Keratinocyte (primary cell): ENCODE data around the gene KLF7. TPM values are rescaled to one million over a fixed set of nuclear protein-coding genes. Genes with fewer than 3 reads are reported as not detected.

Source experiments
- DNase-seq: peaks from one replicate; pipeline ENCODE4 v3.0.0-alpha.2; 2011; ENCODE audit warnings: low read depth, missing footprints, low spot score
- FAIRE-seq: peaks from 2 replicates; lab custom pipeline; 2011; peaks lifted over from hg19 to GRCh38; lab: Jason Lieb, UNC
- H2AFZ ChIP-seq: 2 replicates; pipeline ENCODE4 v1.6.0; 2012; ENCODE audit warnings: low read length, control low read depth, inconsistent platforms; ENCODE audit not compliant: control insufficient read depth
- H3K27ac ChIP-seq: 2 replicates; pipeline ENCODE4 v1.5.1; 2011; ENCODE audit warnings: low read length; ENCODE audit not compliant: control insufficient read depth, insufficient read depth
- H3K27me3 ChIP-seq: 3 replicates; pipeline ENCODE4 v1.6.0; 2011; ENCODE audit warnings: low read length; ENCODE audit not compliant: control insufficient read depth, insufficient read depth; ENCODE audit errors: extremely low read depth
- H3K36me3 ChIP-seq, 2 experiments: 2 replicates in 1 of 2; 3 replicates in 1 of 2; pipeline ENCODE4 v1.5.1; 2011; ENCODE audit warnings: low read length in 2 of 2, mild to moderate bottlenecking in 1 of 2; ENCODE audit not compliant: control insufficient read depth in 2 of 2, insufficient read depth in 2 of 2; ENCODE audit errors: extremely low read depth in 1 of 2
- H3K4me1 ChIP-seq: 3 replicates; pipeline ENCODE4 v1.5.1; 2011; ENCODE audit warnings: low read length; ENCODE audit not compliant: control insufficient read depth, insufficient read depth; ENCODE audit errors: extremely low read depth
- H3K4me2 ChIP-seq: 3 replicates; pipeline ENCODE4 v1.6.0; 2011; ENCODE audit warnings: low read depth, low read length; ENCODE audit not compliant: control insufficient read depth, insufficient read depth; ENCODE audit errors: extremely low read depth
- H3K4me3 ChIP-seq, 3 experiments: fragments of 200-600 bp in 1 of 3; sonication (generic) in 1 of 3; 2 replicates in 2 of 3; 3 replicates in 1 of 3; pipeline ENCODE4 v1.5.1; 2011 to 2016; ENCODE audit warnings: low read length in 3 of 3, mild to moderate bottlenecking in 3 of 3, control low read depth in 2 of 3, inconsistent platforms in 1 of 3, low read depth in 1 of 3, mixed read lengths in 1 of 3, mixed run types in 1 of 3, moderate library complexity in 1 of 3; ENCODE audit not compliant: control insufficient read depth in 2 of 3, insufficient read depth in 2 of 3; ENCODE audit errors: extremely low read depth in 1 of 3
- H3K79me2 ChIP-seq: 2 replicates; pipeline ENCODE4 v1.6.0; 2012; ENCODE audit warnings: low read length; ENCODE audit not compliant: control insufficient read depth, insufficient read depth
- H3K9ac ChIP-seq: 3 replicates; pipeline ENCODE4 v1.6.0; 2011; ENCODE audit warnings: low read length; ENCODE audit not compliant: control insufficient read depth, insufficient read depth; ENCODE audit errors: extremely low read depth
- H3K9me1 ChIP-seq: 3 replicates; pipeline ENCODE4 v1.6.0; 2011; ENCODE audit warnings: low read length; ENCODE audit not compliant: control insufficient read depth, insufficient read depth; ENCODE audit errors: extremely low read depth
- H3K9me3 ChIP-seq: 2 replicates; pipeline ENCODE4 v1.5.1; 2012; ENCODE audit warnings: low read depth, low read length; ENCODE audit not compliant: control insufficient read depth
- H4K20me1 ChIP-seq: 3 replicates; pipeline ENCODE4 v1.6.0; 2011; ENCODE audit warnings: low read length; ENCODE audit not compliant: control insufficient read depth, insufficient read depth; ENCODE audit errors: extremely low read depth
- EZH2 ChIP-seq: IDR thresholded peaks from one replicate; pipeline ENCODE4 v1.6.1; 2012; ENCODE audit warnings: inconsistent platforms, mild to moderate bottlenecking, low read length, moderate library complexity
- dilution Hi-C: fragments of 300-500 bp; cut with MboI; formaldehyde crosslinking; loops from one replicate; pipeline ENCODE4 v1.7.0; 2020; ENCODE audit warnings: low sequenced_read_pairs; ENCODE audit not compliant: extremely low pct_ligation_motif_present
- polyA plus RNA-seq, 5 experiments: library from polyadenylated mRNA; depleted of rRNA in 3 of 5; stranded (reverse) in 3 of 5; stranded (forward) in 1 of 5; unstranded in 1 of 5; fragments of >200 nt; gene quantifications; 1 replicate in 1 of 5; 2 replicates in 3 of 5; 3 replicates in 1 of 5; pipeline versions ENCODE4 v1.2.1 to v1.2.3, GENCODE V29; 2011 to 2012; ENCODE audit warnings: missing spikeins in 2 of 5, low read depth in 1 of 5, low replicate concordance in 1 of 5
- TF ChIP-seq, protein P1 (sequence below), 3 experiments: IDR thresholded peaks in 1 of 3; conservative IDR thresholded peaks in 1 of 3; optimal IDR thresholded peaks in 1 of 3; 2 replicates in 2 of 3; 3 replicates in 1 of 3; pipeline versions ENCODE3 to v1.5.1; 2011; ENCODE audit warnings: low read length in 3 of 3, mild to moderate bottlenecking in 3 of 3, moderate library complexity in 2 of 3, control low read depth in 1 of 3, inconsistent platforms in 1 of 3; ENCODE audit not compliant: insufficient read depth in 2 of 3; ENCODE audit errors: extremely low read depth in 1 of 3

KLF7 gene
- polyA plus RNA-seq, 1 donor (not counting 4 experiments of a cell fraction or from before 2014, with no cell fraction given): 44.7 TPM

DNA sequence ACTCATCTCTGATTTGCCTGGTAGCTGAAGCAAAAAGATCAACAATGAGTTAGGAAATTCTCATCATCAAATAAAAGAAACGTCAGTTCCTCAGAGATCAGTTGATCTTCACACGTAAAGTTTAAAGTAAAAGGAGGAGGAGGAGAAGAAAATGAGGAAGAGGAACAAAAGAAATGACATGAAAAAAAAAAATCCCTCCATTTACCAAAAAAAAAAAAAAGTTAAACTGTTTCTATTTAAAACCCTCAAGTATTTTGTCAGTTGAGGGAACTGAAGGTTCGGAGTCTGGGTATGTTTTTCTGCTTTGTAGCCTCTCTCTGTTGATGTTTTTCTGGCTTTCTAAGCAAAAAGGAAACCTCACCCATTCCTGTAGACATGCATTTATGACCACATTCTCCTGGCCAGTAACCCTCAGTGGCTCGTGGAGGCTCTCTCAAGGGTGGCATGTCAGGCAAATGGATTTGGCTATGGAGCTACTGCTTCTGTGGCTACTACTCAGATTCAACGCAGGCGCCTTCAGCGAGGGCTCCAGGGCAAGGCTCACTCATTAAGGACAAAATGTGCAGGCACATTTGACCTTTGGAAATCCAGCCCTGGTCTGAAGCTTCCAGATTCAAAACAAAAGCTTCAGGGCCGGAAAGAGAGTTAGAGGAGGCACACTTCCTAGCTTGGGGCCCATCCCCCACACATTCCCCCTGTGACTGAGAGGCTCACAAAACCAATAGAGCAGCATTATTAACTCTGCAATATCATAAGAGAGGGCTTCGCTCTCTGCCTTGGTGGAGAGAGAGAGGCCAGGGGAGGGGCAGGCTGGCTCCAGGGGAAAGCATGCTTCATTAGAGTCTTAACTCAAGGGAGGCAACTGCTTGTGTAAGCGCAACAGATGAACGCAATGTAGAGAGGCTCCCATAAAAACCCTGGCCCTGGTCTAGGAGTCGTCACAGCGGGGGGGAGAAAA lies 22.3 kb downstream of the KLF7 start:
- no peak overlapping the region for H3K9ac ChIP-seq
- H4K20me1 ChIP-seq: no peaks in the 10 kb centered on the region
- no peaks in the 10 kb centered on the region for H3K27me3 ChIP-seq
- peaks cover 13% of the 10 kb centered on the region for H3K4me1 ChIP-seq
- no peak overlapping the region for H2AFZ ChIP-seq
- no peak overlapping the region for H3K27ac ChIP-seq
- no peaks in the 10 kb centered on the region for H3K9me3 ChIP-seq
- H3K4me2 ChIP-seq: no peak overlapping the region
- peaks cover 98% of the 10 kb centered on the region for H3K79me2 ChIP-seq
- dilution Hi-C loops: no loop called here
- no peak for FAIRE-seq
- no peak for DNase-seq
- TF ChIP-seq, protein P1, sequence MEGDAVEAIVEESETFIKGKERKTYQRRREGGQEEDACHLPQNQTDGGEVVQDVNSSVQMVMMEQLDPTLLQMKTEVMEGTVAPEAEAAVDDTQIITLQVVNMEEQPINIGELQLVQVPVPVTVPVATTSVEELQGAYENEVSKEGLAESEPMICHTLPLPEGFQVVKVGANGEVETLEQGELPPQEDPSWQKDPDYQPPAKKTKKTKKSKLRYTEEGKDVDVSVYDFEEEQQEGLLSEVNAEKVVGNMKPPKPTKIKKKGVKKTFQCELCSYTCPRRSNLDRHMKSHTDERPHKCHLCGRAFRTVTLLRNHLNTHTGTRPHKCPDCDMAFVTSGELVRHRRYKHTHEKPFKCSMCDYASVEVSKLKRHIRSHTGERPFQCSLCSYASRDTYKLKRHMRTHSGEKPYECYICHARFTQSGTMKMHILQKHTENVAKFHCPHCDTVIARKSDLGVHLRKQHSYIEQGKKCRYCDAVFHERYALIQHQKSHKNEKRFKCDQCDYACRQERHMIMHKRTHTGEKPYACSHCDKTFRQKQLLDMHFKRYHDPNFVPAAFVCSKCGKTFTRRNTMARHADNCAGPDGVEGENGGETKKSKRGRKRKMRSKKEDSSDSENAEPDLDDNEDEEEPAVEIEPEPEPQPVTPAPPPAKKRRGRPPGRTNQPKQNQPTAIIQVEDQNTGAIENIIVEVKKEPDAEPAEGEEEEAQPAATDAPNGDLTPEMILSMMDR (optimal IDR thresholded peaks at IDR 0.05 in 1 of 3, IDR thresholded peaks at IDR 0.05 in 1 of 3, conservative IDR thresholded peaks at IDR 0.05 in 1 of 3; ENCODE audit: extremely low read depth in 1 of 3, insufficient read depth in 2 of 3, low read length in 3 of 3): no peak
- TF ChIP-seq EZH2: no peak
- peaks cover 4% of the 10 kb centered on the region for H3K9me1 ChIP-seq
- H3K36me3 ChIP-seq: peaks cover 10 to 51% of the 10 kb centered on the region in 2 experiments
- H3K4me3 ChIP-seq: no peak overlapping the region

DNA sequence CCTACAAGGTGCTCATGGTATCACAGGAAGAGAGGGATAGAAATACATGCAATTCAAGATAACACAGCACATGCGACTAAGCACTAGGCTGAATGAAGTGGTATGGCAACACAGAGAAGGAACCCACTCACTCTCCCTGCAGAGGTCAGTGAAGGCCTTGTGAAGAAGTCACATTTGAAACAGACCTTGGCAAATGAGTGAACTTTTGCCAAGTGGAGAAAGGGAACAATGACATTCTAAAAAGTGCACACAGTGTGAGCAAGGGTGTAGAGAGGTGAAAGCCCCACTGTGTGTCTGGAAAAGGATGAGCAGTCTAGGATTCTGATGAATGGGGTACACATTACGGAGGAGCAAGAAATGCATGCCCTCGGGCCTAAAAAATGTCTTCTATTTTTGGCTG lies 23.3 kb downstream of the KLF7 start:
- Histone ChIP-seq H3K36me3 (peaks cover 10 to 50% of the 10 kb centered on the region in 2 experiments), H3K9me3 (no peaks in the 10 kb centered on the region), H4K20me1 (no peaks in the 10 kb centered on the region), H3K27me3 (no peaks in the 10 kb centered on the region), H2AFZ (no peak overlapping the region), H3K9me1 (peaks cover 4% of the 10 kb centered on the region), H3K27ac (peak overlapping the region; percentile 4), H3K4me3 (no peak overlapping the region), H3K79me2 (peaks cover 98% of the 10 kb centered on the region), H3K9ac (no peak overlapping the region), H3K4me1 (peaks cover 8% of the 10 kb centered on the region), H3K4me2 (no peak overlapping the region)
- DNase-seq (no peak), FAIRE-seq (peak; percentile 44)
- TF ChIP-seq, protein P1 (optimal IDR thresholded peaks at IDR 0.05 in 1 of 3, IDR thresholded peaks at IDR 0.05 in 1 of 3, conservative IDR thresholded peaks at IDR 0.05 in 1 of 3; ENCODE audit: extremely low read depth in 1 of 3, insufficient read depth in 2 of 3, low read length in 3 of 3): no peak
- no peak for TF ChIP-seq EZH2
- dilution Hi-C loops: no loop called here
